ENCODE results near the gene ADORA1.

GRCh38 chr1:203177470-203178039, 50.0 kb downstream of the ADORA1 start:
- TF ChIP-seq CTCF (IDR thresholded peaks at IDR 0.05 in 2 of 3, conservative IDR thresholded peaks at IDR 0.05 in 1 of 3; ENCODE audit: control insufficient read depth in 2 of 3, extremely low read depth in 1 of 3, insufficient read depth in 1 of 3, low read depth in 3 of 3, low read length in 3 of 3) (no peak), POLR2AphosphoS5 (IDR thresholded peaks at IDR 0.05; ENCODE audit: low read length) (no peak), EZH2 (IDR thresholded peaks at IDR 0.05; ENCODE audit: borderline replicate concordance, control insufficient read depth, low read depth, low read length) (no peak), REST (IDR thresholded peaks at IDR 0.05; ENCODE audit: low read depth, low read length) (no peak)

Data from GM12878 (cell line).